Natural killer cell treated with Interleukin-12 subunit alpha and Interleukin-12 subunit beta and Interleukin-15 and Interleukin-18, amount 100 ng/mL, for 72 hours (primary cell): ENCODE results near the gene MBNL1. TPM values are rescaled to one million over a fixed set of nuclear protein-coding genes. Genes with fewer than 3 reads are reported as not detected.
A peak's percentile ranks its signal among the peaks of the same experiment; 100 is the strongest.

Source experiments
- ATAC-seq, 2 donors: fragments of 150-1000 bp; cut with Tn5 transposase in 1 of 2; sonication (Bioruptor Pico), chemical (Tn5 transposase) in 1 of 2; 2 replicates each; pipeline ENCODE4 v1.10.0; 2021
- DNase-seq: peaks from one replicate; pipeline ENCODE4 v3.0.0; 2022; ENCODE audit warnings: low spot score
- H3K27ac Mint-ChIP-seq, 2 donors: 1 replicate in 1 of 2; 2 replicates in 1 of 2; pipeline ENCODE4 v1.8.0; 2022; ENCODE audit warnings: mixed read lengths in 2 of 2, mild to moderate bottlenecking in 1 of 2, moderate library complexity in 1 of 2
- H3K27me3 Mint-ChIP-seq, 2 donors: 1 replicate in 1 of 2; 2 replicates in 1 of 2; pipeline ENCODE4 v1.8.0; 2022; ENCODE audit warnings: mixed read lengths in 2 of 2
- H3K36me3 Mint-ChIP-seq: one replicate; pipeline ENCODE4 v1.8.0; 2022; ENCODE audit warnings: mixed read lengths
- H3K4me1 Mint-ChIP-seq, 2 donors: 1 replicate in 1 of 2; 2 replicates in 1 of 2; pipeline ENCODE4 v1.8.0; 2022; ENCODE audit warnings: low read depth in 2 of 2, mixed read lengths in 2 of 2, mild to moderate bottlenecking in 1 of 2
- H3K4me3 Mint-ChIP-seq: one replicate; pipeline ENCODE4 v1.8.0; 2022; ENCODE audit warnings: mixed read lengths
- H3K9me3 Mint-ChIP-seq: 2 replicates; pipeline ENCODE4 v1.8.0; 2022; ENCODE audit warnings: mixed read lengths
- total RNA-seq, 2 donors: library from RNA; stranded (reverse); gene quantifications; one replicate each; pipeline ENCODE4 v1.2.3, GENCODE V29; 2022

Gene MBNL1, protein sequence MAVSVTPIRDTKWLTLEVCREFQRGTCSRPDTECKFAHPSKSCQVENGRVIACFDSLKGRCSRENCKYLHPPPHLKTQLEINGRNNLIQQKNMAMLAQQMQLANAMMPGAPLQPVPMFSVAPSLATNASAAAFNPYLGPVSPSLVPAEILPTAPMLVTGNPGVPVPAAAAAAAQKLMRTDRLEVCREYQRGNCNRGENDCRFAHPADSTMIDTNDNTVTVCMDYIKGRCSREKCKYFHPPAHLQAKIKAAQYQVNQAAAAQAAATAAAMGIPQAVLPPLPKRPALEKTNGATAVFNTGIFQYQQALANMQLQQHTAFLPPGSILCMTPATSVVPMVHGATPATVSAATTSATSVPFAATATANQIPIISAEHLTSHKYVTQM
- 100 to 1,000 TPM; 353 to 509 TPM for total RNA-seq

DNA sequence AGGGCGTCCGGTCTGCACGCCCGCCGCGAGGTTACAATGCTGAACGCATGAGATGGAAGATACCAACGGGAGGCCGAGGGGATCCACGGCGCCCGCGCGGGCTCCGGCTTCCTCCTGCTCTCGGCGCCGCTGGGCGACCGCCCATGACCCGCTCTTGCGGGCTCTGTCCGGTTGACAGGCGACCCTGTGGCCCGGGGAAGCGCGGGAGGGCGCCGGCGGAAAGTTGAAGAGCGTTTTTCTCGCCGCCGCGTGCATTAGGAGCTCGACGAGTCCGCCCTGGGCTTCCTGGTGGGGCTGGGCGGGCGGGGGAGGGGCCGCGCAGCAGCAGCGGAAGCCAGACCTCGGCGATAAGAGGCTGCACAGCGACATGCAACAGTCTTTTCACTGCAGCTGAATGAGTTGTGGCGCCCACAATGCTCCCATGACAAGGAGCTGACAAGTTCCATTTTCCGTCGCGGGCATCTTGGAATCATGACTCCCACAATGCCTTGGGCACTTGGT is at the start of gene MBNL1:
TSS of gene MBNL1 (plus strand) at position 375 of the 501 bp plus-strand sequence. CDS start 31,265 bp downstream, outside the sequence.
- Mint-ChIP-seq H3K9me3 (no peaks in the 10 kb centered on the region), H3K27ac (peak within 1 kb of the TSS; percentile 84 to 90), H3K27me3 (no peaks in the 10 kb centered on the region), H3K36me3 (peaks cover 25% of the 10 kb centered on the region), H3K4me3 (peak within 1 kb of the TSS; percentile 95), H3K4me1 (peaks cover 44 to 69% of the 10 kb centered on the region in 2 donors)
- ATAC-seq (peak; percentile 87 to 90), DNase-seq (peak; percentile 90)

DNA sequence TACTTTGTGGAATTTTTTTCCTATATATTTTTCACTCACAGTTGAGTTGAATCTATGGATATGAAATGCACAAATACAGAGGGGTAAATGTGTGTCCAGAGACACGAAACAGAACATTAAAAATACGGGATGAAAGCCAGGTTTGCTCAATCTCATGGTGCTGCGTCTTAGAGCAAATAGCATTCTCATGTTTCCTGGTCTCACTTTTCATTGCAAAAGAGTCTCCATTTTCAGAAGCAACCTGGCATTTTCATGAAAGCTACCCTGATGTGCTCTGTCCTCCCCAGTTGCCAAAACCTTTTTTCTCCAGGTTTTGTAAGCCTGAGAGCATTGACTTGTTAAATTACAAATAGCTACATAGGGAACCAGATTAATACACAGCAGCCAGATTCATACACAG is 49.5 kb upstream of the MBNL1 start:
- no peaks in the 10 kb centered on the region for H3K9me3 Mint-ChIP-seq
- ATAC-seq (no peak), DNase-seq (no peak)
- peak overlapping the region; percentile 2 for H3K4me3 Mint-ChIP-seq
- no peaks in the 10 kb centered on the region for H3K27me3 Mint-ChIP-seq
- H3K4me1 Mint-ChIP-seq: peaks cover 32 to 56% of the 10 kb centered on the region in 2 donors
- H3K27ac Mint-ChIP-seq: peak overlapping the region; percentile 2 to 92
- H3K36me3 Mint-ChIP-seq: no peaks in the 10 kb centered on the region

DNA sequence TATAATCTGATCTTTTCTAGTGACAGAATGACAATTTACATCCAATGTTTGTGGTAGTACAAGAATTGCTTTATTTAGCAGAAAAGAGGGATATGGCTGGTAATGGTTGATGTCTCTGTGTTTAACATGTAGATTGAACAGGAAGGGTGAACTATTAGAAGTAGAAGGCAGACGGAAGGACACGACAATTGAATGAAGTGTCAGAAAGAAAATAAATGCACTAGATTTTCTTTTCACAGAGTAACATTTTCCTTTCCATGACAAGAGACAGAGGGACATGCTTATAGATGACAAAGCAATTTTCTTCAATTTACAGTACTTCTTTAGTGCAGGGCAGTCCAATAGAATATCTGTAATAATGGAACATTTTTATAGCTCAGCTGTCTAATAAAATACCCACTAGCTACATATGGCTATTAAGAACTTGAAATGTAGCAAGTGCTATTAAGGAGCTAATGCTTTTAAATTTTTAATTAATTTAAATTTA is 48.9 kb upstream of the MBNL1 start:
- ATAC-seq (no peak), DNase-seq (no peak)
- Mint-ChIP-seq H3K27me3 (no peaks in the 10 kb centered on the region), H3K27ac (peak overlapping the region; percentile 2 to 92), H3K4me3 (peak overlapping the region; percentile 2), H3K4me1 (peaks cover 32 to 57% of the 10 kb centered on the region in 2 donors), H3K9me3 (no peaks in the 10 kb centered on the region), H3K36me3 (no peaks in the 10 kb centered on the region)

DNA sequence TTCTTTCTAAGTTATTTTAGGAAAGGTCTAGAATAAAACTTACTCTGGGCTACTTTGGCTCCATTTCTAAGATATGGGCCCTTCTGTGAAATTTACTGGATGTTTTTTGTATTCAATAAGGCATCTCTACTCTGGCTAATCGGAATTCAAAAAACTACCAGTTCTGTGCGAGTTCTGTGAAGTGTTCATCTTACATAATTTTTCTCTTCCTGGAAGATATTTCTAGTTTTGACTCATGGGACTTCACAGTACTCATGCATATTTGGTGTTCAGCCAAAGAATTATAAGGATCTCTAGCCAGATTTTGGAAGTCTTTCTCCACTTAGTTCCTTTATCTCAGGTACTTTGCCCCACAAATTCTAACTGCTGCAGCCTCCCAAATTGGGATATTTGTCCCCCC is 46.4 kb upstream of the MBNL1 start:
- no peaks in the 10 kb centered on the region for H3K9me3 Mint-ChIP-seq
- peak; percentile 66 to 68 for ATAC-seq
- DNase-seq: no peak
- H3K36me3 Mint-ChIP-seq: no peaks in the 10 kb centered on the region
- peak overlapping the region; percentile 77 for H3K4me3 Mint-ChIP-seq
- peak overlapping the region; percentile 88 for H3K27ac Mint-ChIP-seq
- peaks cover 37 to 64% of the 10 kb centered on the region in 2 donors for H3K4me1 Mint-ChIP-seq
- no peaks in the 10 kb centered on the region for H3K27me3 Mint-ChIP-seq

DNA sequence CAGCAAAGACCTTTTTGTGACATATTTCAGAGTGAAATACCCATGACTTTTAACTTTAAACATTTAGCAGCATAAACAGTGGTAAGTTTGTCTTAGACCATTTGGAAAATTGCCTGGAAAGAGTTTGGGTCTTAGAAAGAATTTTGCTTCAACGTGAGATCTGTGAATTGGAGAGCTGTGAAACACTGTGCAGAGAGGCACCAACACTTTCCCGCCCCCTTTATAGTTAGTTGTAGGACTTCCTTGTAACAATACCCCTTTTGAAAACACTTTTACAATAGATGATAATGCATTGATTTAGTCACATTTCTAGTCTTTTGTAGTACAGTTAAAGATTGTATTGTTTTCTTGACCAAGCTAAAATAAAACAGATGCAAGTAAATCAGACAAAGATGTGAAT is 43.5 kb upstream of the MBNL1 start:
- ATAC-seq (no peak), DNase-seq (no peak)
- H3K4me1 Mint-ChIP-seq: peaks cover 27 to 42% of the 10 kb centered on the region in 2 donors
- H3K4me3 Mint-ChIP-seq: no peak overlapping the region
- no peaks in the 10 kb centered on the region for H3K27me3 Mint-ChIP-seq
- no peaks in the 10 kb centered on the region for H3K36me3 Mint-ChIP-seq
- H3K27ac Mint-ChIP-seq: peak overlapping the region in 1 of 2 donors; percentile 69
- H3K9me3 Mint-ChIP-seq: no peaks in the 10 kb centered on the region

DNA sequence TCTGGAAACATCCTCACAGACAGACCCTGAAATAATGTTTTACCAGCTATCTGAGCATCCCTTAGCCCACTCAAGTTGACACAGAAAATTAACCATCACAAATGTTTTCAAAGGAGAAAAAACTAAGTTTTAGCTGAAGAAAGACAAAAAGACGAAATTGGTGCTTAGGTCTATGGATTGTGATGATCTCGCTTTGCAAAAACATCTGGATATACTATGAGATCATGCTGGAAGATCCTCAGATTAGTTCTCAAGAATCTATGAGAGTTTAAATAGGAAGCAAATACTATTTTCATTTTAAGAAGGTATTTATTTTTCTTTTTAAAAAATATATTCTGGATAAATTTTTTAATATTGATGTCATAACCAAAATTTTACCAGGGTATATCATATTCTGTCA is 42.6 kb upstream of the MBNL1 start:
- H3K4me1 Mint-ChIP-seq: peaks cover 37 to 47% of the 10 kb centered on the region in 2 donors
- DNase-seq (no peak), ATAC-seq (no peak)
- H3K9me3 Mint-ChIP-seq: no peaks in the 10 kb centered on the region
- H3K27me3 Mint-ChIP-seq: no peaks in the 10 kb centered on the region
- no peaks in the 10 kb centered on the region for H3K36me3 Mint-ChIP-seq
- no peak overlapping the region for H3K4me3 Mint-ChIP-seq
- no peak overlapping the region for H3K27ac Mint-ChIP-seq

DNA sequence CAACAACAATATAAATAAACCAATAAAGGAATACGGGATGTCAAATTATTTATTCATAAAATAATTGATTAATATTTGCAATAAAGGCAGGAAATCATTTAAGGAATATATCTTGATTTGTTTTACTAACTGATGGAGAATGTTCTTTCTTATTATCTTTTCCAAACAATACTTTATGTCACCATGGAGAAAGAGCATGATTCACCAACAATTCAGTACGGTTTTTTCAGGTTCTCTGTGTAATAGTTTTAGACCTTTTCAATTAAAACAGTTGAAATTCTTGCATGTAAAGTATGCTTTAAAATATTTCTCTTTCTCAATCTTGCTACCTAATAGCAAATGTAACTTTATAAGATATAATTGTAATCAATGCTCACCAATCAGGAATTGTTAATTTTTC is 41.7 kb upstream of the MBNL1 start:
- no peak overlapping the region for H3K27ac Mint-ChIP-seq
- ATAC-seq: no peak
- peaks cover 37 to 40% of the 10 kb centered on the region in 2 donors for H3K4me1 Mint-ChIP-seq
- no peaks in the 10 kb centered on the region for H3K9me3 Mint-ChIP-seq
- DNase-seq: no peak
- no peaks in the 10 kb centered on the region for H3K36me3 Mint-ChIP-seq
- H3K4me3 Mint-ChIP-seq: no peak overlapping the region
- H3K27me3 Mint-ChIP-seq: no peaks in the 10 kb centered on the region

DNA sequence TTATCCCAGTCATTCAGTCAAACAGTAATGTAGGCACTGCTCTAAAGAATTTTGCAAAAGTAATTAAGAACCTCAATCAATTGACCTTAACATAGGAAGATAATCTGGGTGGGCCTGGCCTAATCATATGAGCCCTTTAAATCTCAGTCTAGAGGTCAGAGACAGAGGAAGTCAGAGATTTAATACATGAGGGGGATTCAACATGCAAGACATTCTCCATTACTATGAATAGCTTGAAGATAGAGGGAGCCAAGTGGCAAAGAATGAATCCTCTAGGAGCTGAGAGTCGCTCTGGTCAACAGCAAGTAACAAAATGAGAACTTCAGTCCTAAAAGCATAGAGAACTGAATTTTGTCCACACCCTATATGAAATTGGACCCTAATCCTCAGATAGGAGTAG is 39.0 kb upstream of the MBNL1 start:
- Mint-ChIP-seq H3K4me3 (no peak overlapping the region), H3K27ac (no peak overlapping the region), H3K27me3 (no peaks in the 10 kb centered on the region), H3K36me3 (no peaks in the 10 kb centered on the region), H3K4me1 (peaks cover 24 to 26% of the 10 kb centered on the region in 2 donors), H3K9me3 (no peaks in the 10 kb centered on the region)
- no peak for DNase-seq
- ATAC-seq: no peak

DNA sequence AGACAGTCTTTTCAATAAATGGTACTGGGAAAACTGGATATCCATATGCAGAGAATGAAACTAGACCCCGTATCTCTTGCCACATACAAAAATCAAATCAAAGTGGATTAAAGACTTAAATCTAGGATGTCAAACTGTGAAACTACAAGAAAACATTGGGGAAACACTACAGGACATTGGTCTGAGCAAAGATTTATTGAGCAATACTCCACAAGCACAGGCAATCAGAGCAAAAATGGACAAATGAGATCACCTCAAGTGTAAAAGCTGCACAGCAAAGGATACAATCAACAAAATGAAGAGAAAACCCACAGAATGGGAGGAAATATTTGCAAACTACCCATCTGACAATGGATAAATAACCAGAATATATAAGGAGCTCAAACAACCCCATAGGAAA is 38.4 kb upstream of the MBNL1 start:
- Mint-ChIP-seq H3K4me1 (peaks cover 21 to 24% of the 10 kb centered on the region in 2 donors), H3K36me3 (no peaks in the 10 kb centered on the region)

DNA sequence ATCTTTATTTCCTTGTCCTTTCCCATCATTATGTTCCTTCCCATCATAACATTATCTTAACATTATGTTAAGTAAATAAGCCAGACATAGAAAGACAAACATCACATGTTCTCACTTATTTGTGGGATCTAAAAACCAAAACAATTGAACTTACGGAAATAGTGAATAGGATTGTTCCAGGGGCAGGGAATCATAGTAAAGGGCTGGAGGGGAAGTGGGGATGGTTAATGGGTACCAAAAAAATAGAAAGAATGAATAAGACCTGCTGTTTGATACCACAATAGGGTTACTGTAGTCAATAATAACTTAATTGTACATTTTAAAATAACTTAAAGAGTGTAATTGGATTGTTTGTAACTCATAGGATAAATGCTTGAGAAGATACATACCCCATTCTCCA is 36.7 kb upstream of the MBNL1 start:
- H3K4me1 Mint-ChIP-seq: peaks cover 28 to 29% of the 10 kb centered on the region in 2 donors
- no peaks in the 10 kb centered on the region for H3K27me3 Mint-ChIP-seq
- no peaks in the 10 kb centered on the region for H3K36me3 Mint-ChIP-seq
- DNase-seq: no peak
- H3K27ac Mint-ChIP-seq: no peak overlapping the region
- no peak for ATAC-seq
- no peaks in the 10 kb centered on the region for H3K9me3 Mint-ChIP-seq
- no peak overlapping the region for H3K4me3 Mint-ChIP-seq

More for the DNA sequence above, 38.4 kb upstream of the MBNL1 start:
- H3K27ac Mint-ChIP-seq: no peak overlapping the region
- H3K9me3 Mint-ChIP-seq: no peaks in the 10 kb centered on the region
- ATAC-seq: no peak
- H3K4me3 Mint-ChIP-seq: no peak overlapping the region
- DNase-seq: no peak
- no peaks in the 10 kb centered on the region for H3K27me3 Mint-ChIP-seq

DNA sequence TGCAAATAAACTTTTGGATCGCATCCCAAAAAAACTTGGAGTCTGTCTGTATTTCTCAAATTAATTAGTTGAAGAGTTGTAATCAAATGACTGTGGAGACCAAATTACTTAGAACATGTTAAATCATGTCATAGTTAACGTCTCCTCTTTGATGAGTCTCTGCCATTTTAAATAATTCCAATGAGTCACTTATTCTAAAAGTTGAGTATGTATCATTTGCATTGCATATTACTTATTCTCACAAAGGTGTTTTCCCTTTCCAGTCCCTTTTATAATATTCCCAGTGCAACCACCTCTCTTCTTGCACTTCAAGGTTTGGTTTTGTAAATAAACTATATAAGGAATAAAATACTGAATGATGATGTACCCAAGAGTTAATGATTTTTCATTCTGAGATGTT is 36.0 kb upstream of the MBNL1 start:
- Mint-ChIP-seq H3K9me3 (no peaks in the 10 kb centered on the region), H3K27me3 (no peaks in the 10 kb centered on the region), H3K4me3 (no peak overlapping the region), H3K36me3 (no peaks in the 10 kb centered on the region), H3K4me1 (peaks cover 31 to 32% of the 10 kb centered on the region in 2 donors), H3K27ac (no peak overlapping the region)
- ATAC-seq: no peak
- DNase-seq: no peak

DNA sequence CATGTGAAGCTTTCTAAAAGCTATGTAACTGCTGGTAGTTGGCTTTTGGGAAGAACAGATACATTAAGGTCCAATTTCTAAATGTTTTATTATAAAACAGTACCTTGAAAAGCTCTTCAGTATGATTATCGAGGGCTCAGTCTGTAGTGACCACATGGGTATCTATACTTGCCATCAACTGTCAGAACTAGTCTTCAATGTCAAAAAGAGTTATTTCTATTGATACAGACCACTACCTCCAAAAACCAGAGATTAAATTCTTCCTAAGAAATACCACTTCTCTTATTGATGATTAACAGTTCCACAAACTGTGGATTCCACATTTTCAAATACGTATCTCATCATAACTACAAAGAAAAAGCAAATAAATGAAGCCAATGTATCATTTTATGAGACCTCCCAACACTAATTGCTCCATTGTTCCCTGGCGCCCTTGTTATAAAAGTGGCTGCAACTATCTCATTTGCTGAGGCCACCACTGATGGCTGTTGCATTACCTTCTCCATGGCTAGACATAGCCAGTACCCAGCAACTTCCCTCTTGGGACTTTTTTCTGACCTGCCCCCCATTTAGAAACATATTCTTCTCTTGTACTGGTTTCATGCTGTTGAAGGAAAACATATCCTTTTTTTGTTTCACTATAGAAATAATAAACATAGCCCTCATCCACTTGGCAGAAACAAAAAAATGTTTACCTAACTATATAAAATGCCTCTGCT is 33.9 kb upstream of the MBNL1 start:
- H3K9me3 Mint-ChIP-seq: no peaks in the 10 kb centered on the region
- peaks cover 33 to 36% of the 10 kb centered on the region in 2 donors for H3K4me1 Mint-ChIP-seq
- DNase-seq (no peak), ATAC-seq (no peak)
- H3K36me3 Mint-ChIP-seq: no peaks in the 10 kb centered on the region
- H3K27me3 Mint-ChIP-seq: no peaks in the 10 kb centered on the region
- peak overlapping the region in 1 of 2 donors; percentile 21 for H3K27ac Mint-ChIP-seq
- no peak overlapping the region for H3K4me3 Mint-ChIP-seq

DNA sequence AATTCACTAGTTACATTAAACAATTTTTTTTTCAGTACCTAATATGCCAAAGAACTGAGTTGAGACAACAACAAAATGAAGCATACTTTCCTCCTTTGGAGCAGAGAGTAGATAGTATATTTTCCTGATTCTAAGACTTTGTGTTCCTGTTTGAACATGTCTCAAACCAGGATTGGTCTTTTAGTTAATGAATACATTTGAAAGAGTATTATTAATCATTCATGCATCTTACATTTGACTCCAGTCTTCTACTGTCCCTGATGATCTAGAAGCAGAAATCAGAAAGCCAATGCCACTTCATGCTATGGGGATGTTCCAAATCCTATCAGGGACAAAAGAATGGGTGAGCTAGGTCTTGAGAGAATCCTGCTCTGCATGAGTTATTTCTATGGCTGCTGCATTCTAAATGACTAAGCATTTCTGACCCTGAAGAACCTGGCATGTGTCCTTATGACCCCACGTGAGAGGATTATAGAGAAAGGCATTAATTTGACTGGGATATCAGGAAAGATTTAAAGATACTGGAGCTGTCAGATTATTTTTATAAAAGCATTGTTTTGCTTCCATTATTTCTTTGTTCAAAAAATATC is 32.9 kb upstream of the MBNL1 start:
- ATAC-seq (no peak), DNase-seq (no peak)
- Mint-ChIP-seq H3K9me3 (no peaks in the 10 kb centered on the region), H3K4me3 (peak overlapping the region; percentile 10), H3K4me1 (peaks cover 27 to 35% of the 10 kb centered on the region in 2 donors), H3K27ac (no peak overlapping the region), H3K27me3 (no peaks in the 10 kb centered on the region), H3K36me3 (no peaks in the 10 kb centered on the region)
